MM.1S (cell line): ENCODE data around the gene S100A6.

Experiments
- EZH2 ChIP-seq: fragments of 300-600 bp; sonication (generic); optimal IDR thresholded peaks from 2 replicates; pipeline ENCODE3; 2017; ENCODE audit warnings: low read depth, mild to moderate bottlenecking, antibody characterized with exemption, low read length, mixed read lengths
- EZH2phosphoT487 ChIP-seq: fragments of 300-600 bp; sonication (generic); IDR thresholded peaks from 2 replicates; pipeline ENCODE4 v1.6.1; 2018; ENCODE audit warnings: antibody characterized with exemption, low read length
- TF ChIP-seq, protein P1 (sequence below): fragments of 300-600 bp; sonication (generic); IDR thresholded peaks from 2 replicates; pipeline ENCODE4 v1.5.1; 2016; ENCODE audit warnings: antibody characterized with exemption, low read length, mixed read lengths

DNA sequence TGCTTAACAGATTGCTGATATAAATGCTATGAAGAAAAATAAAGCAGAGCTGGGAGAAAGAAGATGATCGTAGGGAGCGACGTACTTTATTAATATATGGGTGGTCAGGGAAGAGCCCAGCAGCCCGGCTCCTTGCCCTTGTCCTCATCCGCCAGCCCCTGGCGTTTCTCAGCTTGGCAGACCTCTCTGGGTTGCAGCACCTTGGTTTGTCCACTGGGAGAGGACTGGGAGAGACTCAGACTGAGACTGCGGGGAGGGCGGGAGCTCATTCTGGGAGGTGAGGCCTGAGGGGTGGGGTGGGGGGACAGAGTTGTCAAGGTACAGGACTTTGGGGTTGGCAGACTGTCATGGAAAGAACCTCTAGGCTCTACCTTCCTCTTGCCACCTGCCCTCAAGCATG, 16.5 kb upstream of the S100A6 start:
- TF ChIP-seq, protein P1, sequence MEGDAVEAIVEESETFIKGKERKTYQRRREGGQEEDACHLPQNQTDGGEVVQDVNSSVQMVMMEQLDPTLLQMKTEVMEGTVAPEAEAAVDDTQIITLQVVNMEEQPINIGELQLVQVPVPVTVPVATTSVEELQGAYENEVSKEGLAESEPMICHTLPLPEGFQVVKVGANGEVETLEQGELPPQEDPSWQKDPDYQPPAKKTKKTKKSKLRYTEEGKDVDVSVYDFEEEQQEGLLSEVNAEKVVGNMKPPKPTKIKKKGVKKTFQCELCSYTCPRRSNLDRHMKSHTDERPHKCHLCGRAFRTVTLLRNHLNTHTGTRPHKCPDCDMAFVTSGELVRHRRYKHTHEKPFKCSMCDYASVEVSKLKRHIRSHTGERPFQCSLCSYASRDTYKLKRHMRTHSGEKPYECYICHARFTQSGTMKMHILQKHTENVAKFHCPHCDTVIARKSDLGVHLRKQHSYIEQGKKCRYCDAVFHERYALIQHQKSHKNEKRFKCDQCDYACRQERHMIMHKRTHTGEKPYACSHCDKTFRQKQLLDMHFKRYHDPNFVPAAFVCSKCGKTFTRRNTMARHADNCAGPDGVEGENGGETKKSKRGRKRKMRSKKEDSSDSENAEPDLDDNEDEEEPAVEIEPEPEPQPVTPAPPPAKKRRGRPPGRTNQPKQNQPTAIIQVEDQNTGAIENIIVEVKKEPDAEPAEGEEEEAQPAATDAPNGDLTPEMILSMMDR: no peak
- no peak for TF ChIP-seq EZH2
- TF ChIP-seq EZH2phosphoT487: no peak
